Neural cell (in vitro differentiated cells): Measurements from ENCODE around the gene CIC. TPM values are rescaled to one million over a fixed set of nuclear protein-coding genes. Genes with fewer than 3 reads are reported as not detected.
A peak's percentile ranks its signal among the peaks of the same experiment; 100 is the strongest.

Experiments
- H2AFZ ChIP-seq: fragments of 200-600, 300-800 bp; sonication (generic), shearing (Covaris generic); 2 replicates; pipeline ENCODE4 v1.6.0; 2014; ENCODE audit warnings: low read depth, mild to moderate bottlenecking, antibody characterized with exemption, low read length, moderate library complexity
- H3F3A ChIP-seq: fragments of 200-600 bp; shearing (Covaris generic); 2 replicates; pipeline ENCODE4 v1.6.1; 2016; ENCODE audit warnings: mild to moderate bottlenecking, moderate library complexity, mixed read lengths, antibody characterized with exemption, low read length; ENCODE audit not compliant: insufficient read depth, poor library complexity, severe bottlenecking
- H3K27ac ChIP-seq: fragments of 200-600, 300-800 bp; sonication (generic), shearing (Covaris generic); 2 replicates; pipeline ENCODE4 v1.5.1; 2014; ENCODE audit warnings: mild to moderate bottlenecking, low read length, moderate library complexity
- H3K27me3 ChIP-seq: fragments of 300-800, 200-600 bp; sonication (generic), shearing (Covaris generic); 2 replicates; pipeline ENCODE4 v1.6.0; 2014; ENCODE audit warnings: mild to moderate bottlenecking, low read depth, low read length, moderate library complexity; ENCODE audit not compliant: insufficient read depth
- H3K36me3 ChIP-seq: fragments of 300-800, 200-600 bp; sonication (generic), shearing (Covaris generic); 2 replicates; pipeline ENCODE4 v1.5.1; 2014; ENCODE audit warnings: mild to moderate bottlenecking, antibody characterized with exemption, low read length, moderate library complexity; ENCODE audit not compliant: insufficient read depth
- H3K4me2 ChIP-seq: fragments of 300-800, 200-600 bp; sonication (generic), shearing (Covaris generic); 2 replicates; pipeline ENCODE4 v1.6.0; 2014; ENCODE audit warnings: mild to moderate bottlenecking, low read length
- H3K4me3 ChIP-seq: fragments of 300-800, 200-600 bp; sonication (generic), shearing (Covaris generic); 2 replicates; pipeline ENCODE4 v1.5.1; 2014; ENCODE audit warnings: mild to moderate bottlenecking, low read length, moderate library complexity
- H3K79me2 ChIP-seq: fragments of 200-600 bp; shearing (Covaris generic); replicated peaks from 2 replicates; pipeline ENCODE4 v1.6.0; 2014; ENCODE audit warnings: mild to moderate bottlenecking, low read length, moderate library complexity; ENCODE audit not compliant: insufficient read depth
- H3K9ac ChIP-seq: fragments of 300-800, 200-600 bp; sonication (generic), shearing (Covaris generic); 2 replicates; pipeline ENCODE4 v1.6.1; 2016; ENCODE audit warnings: mild to moderate bottlenecking, low read length, mixed read lengths
- H3K9me2 ChIP-seq: fragments of 200-600 bp; shearing (Covaris generic); 2 replicates; pipeline ENCODE4 v1.6.1; 2016; ENCODE audit warnings: mild to moderate bottlenecking, low read length, mixed read lengths; ENCODE audit not compliant: insufficient read depth
- H3K9me3 ChIP-seq: fragments of 200-600, 300-800 bp; sonication (generic), shearing (Covaris generic); 2 replicates; pipeline ENCODE4 v1.6.1; 2016; ENCODE audit warnings: mild to moderate bottlenecking, mixed run types, low read length, moderate library complexity, mixed read lengths
- H4K20me1 ChIP-seq: fragments of 200-600 bp; shearing (Covaris generic); 2 replicates; pipeline ENCODE4 v1.6.1; 2016; ENCODE audit warnings: mild to moderate bottlenecking, mixed run types; ENCODE audit not compliant: insufficient read depth
- CTCF ChIP-seq: fragments of 450-650 bp; IDR thresholded peaks from 2 replicates; pipeline ENCODE4 v1.5.1; 2014; ENCODE audit warnings: antibody characterized with exemption, mild to moderate bottlenecking, moderate library complexity; ENCODE audit not compliant: poor library complexity, severe bottlenecking
- EP300 ChIP-seq: fragments of 450-650 bp; conservative IDR thresholded peaks from 2 replicates; pipeline ENCODE4 v1.6.1; 2014; ENCODE audit warnings: antibody characterized with exemption, mild to moderate bottlenecking, moderate library complexity; ENCODE audit not compliant: poor library complexity, severe bottlenecking
- EZH2 ChIP-seq: fragments of 200-600, 300-800 bp; shearing (Covaris generic), sonication (generic); IDR thresholded peaks from 2 replicates; pipeline ENCODE4 v1.6.1; 2014; ENCODE audit warnings: antibody characterized with exemption, low read length, borderline replicate concordance, mild to moderate bottlenecking; ENCODE audit not compliant: insufficient read depth, poor library complexity, severe bottlenecking
- MXI1 ChIP-seq: fragments of 450-650 bp; conservative IDR thresholded peaks from 2 replicates; pipeline ENCODE4 v1.6.1; 2014; ENCODE audit warnings: antibody characterized with exemption, mild to moderate bottlenecking; ENCODE audit not compliant: poor library complexity, severe bottlenecking
- POLR2AphosphoS5 ChIP-seq: IDR thresholded peaks from 2 replicates; pipeline ENCODE4 v1.6.1; 2012
- RAD21 ChIP-seq: fragments of 450-650 bp; conservative IDR thresholded peaks from 2 replicates; pipeline ENCODE4 v1.6.1; 2014; ENCODE audit warnings: antibody characterized with exemption, mild to moderate bottlenecking, moderate library complexity
- REST ChIP-seq: IDR thresholded peaks from 2 replicates; pipeline ENCODE4 v1.6.1; 2012; ENCODE audit warnings: borderline replicate concordance
- SMC3 ChIP-seq: fragments of 450-650 bp; conservative IDR thresholded peaks from 2 replicates; pipeline ENCODE4 v1.6.1; 2014; ENCODE audit warnings: antibody characterized with exemption, mild to moderate bottlenecking, moderate library complexity; ENCODE audit not compliant: poor library complexity
- TAF1 ChIP-seq: IDR thresholded peaks from 2 replicates; pipeline ENCODE4 v1.6.1; 2012; ENCODE audit warnings: low read depth
- polyA plus RNA-seq: library from polyadenylated mRNA; depleted of rRNA; stranded (reverse); fragments of >200 nt; gene quantifications from 2 replicates; pipeline ENCODE4 v1.2.3, GENCODE V29; 2014

CIC gene
- polyA plus RNA-seq, 1 donor from 2014 or later = 10.8 TPM

- no peak overlapping the region for H3K4me2 ChIP-seq
- no peaks in the 10 kb centered on the region for H3K9me3 ChIP-seq
- H3K36me3 ChIP-seq = peaks cover 6% of the 10 kb centered on the region
- H4K20me1 ChIP-seq = no peaks in the 10 kb centered on the region
- H2AFZ ChIP-seq = no peak overlapping the region
- no peak overlapping the region for H3K9ac ChIP-seq
- no peak overlapping the region for H3K27ac ChIP-seq
- peaks cover 42% of the 10 kb centered on the region for H3K79me2 ChIP-seq
- no peaks in the 10 kb centered on the region for H3F3A ChIP-seq
- H3K9me2 ChIP-seq = no peaks in the 10 kb centered on the region
- no peaks in the 10 kb centered on the region for H3K27me3 ChIP-seq
- no peak overlapping the region for H3K4me3 ChIP-seq
- TF ChIP-seq CTCF = no peak
- TF ChIP-seq POLR2AphosphoS5 = no peak
- no peak for TF ChIP-seq REST
- no peak for TF ChIP-seq EP300
- no peak for TF ChIP-seq SMC3
- TF ChIP-seq RAD21 = no peak
These were observed 4.5 kb downstream of the CIC start for GRCh38 chr19:42273407-42274064.

- no peak overlapping the region for H2AFZ ChIP-seq
- peak overlapping the region; percentile 6 for H3K4me2 ChIP-seq
- no peaks in the 10 kb centered on the region for H3K9me2 ChIP-seq
- peaks cover 42% of the 10 kb centered on the region for H3K79me2 ChIP-seq
- H3F3A ChIP-seq = no peaks in the 10 kb centered on the region
- no peaks in the 10 kb centered on the region for H3K9me3 ChIP-seq
- no peak overlapping the region for H3K9ac ChIP-seq
- H3K27me3 ChIP-seq = no peaks in the 10 kb centered on the region
- TF ChIP-seq TAF1 (no peak), CTCF (no peak), SMC3 (no peak), RAD21 (no peak), POLR2AphosphoS5 (no peak), EP300 (no peak), EZH2 (no peak), REST (no peak), MXI1 (no peak)
- no peak overlapping the region for H3K27ac ChIP-seq
- H3K36me3 ChIP-seq = peaks cover 6% of the 10 kb centered on the region
- no peaks in the 10 kb centered on the region for H4K20me1 ChIP-seq
- H3K4me3 ChIP-seq = peak overlapping the region; percentile 43
These were observed 5.1 kb downstream of the CIC start for GRCh38 chr19:42274065-42274682.
